Left colon (tissue), 2 donors: Measurements from ENCODE around the gene TBP. TPM values are rescaled to one million over a fixed set of nuclear protein-coding genes. Genes with fewer than 3 reads are reported as not detected.
"Not testable (repeated sequence)": the region's sequence is repeated elsewhere in the genome, so short reads cannot be mapped to it uniquely, and the experiment has no call there.

ENCODE experiments used
- ATAC-seq: fragments of 200-7000 bp; cut with Tn5 transposase; one replicate; pipeline ENCODE4 v1.9.1; 2020; ENCODE audit warnings: mild to moderate bottlenecking, moderate library complexity
- DNase-seq, 2 donors: peaks; one replicate each; pipeline ENCODE4 v3.0.0-alpha.2; 2020
- intact Hi-C, 2 donors: fragments of 100-400 bp; cut with DNase I in 1 of 2; cut with micrococcal nuclease in 1 of 2; formaldehyde crosslinking; loops; one replicate each; pipeline versions ENCODE4 v1.11.2 to v1.14.0; 2022; cut with DNase I, micrococcal nuclease
- total RNA-seq, 2 donors: library from RNA; stranded (reverse); fragmentation: NEBNext Ultra II Directional; extraction: Animal tissue kit (Norgen Biotek cat#: 25700); gene quantifications; one replicate each; pipeline ENCODE4 v1.2.1, GENCODE V29; 2021
- donor health status: DM: no; HTN: no; CAD: no.
- donor health status: DM: yes; HTN: yes; CAD: no.

TBP gene
- total RNA-seq, 2 donors from 2014 or later = 11.0 to 12.8 TPM

- intact Hi-C loops = no loop called here
- ATAC-seq (peak; percentile 97), DNase-seq (peak; percentile 95)
These were observed 30.2 kb downstream of the TBP start, which contains the start of gene PDCD2 for GRCh38 chr6:170584181-170584953. TSS of gene PDCD2 (minus strand) at chr6:170584637. CDS start at chr6:170584581, 56 bp downstream.

- DNase-seq (peak in 1 of 2 donors; percentile 11), ATAC-seq (peak; percentile 47)
- intact Hi-C loops = no loop called here
These were observed 30.9 kb downstream of the TBP start for GRCh38 chr6:170584954-170585498.

GRCh38 chr6:170590725-170591124 is 36.6 kb downstream of the TBP start:
- ATAC-seq (no peak), DNase-seq (no peak)
- intact Hi-C loops = no loop called here

- ATAC-seq = no peak
- no peak for DNase-seq
These were observed 42.3 kb downstream of the TBP start for GRCh38 chr6:170596426-170596825.

GRCh38 chr6:170597278-170597677 is 43.1 kb downstream of the TBP start:
- DNase-seq = no peak
- no peak for ATAC-seq
- intact Hi-C loops = no loop called here

More at GRCh38 chr6:170596426-170596825, 42.3 kb downstream of the TBP start:
- intact Hi-C loops = no loop called here

- ATAC-seq (no peak), DNase-seq (no peak)
- intact Hi-C loops = no loop called here
These were observed 51.5 kb downstream of the TBP start for GRCh38 chr6:170605574-170606259.

GRCh38 chr6:170609225-170609624 is 55.1 kb downstream of the TBP start:
- ATAC-seq, intact Hi-C loops: not testable (repeated sequence)

GRCh38 chr6:170612256-170612804 is 58.2 kb downstream of the TBP start:
- peak; percentile 87 for ATAC-seq
- DNase-seq, intact Hi-C loops: not testable (repeated sequence)

More at GRCh38 chr6:170609225-170609624, 55.1 kb downstream of the TBP start:
- DNase-seq = not testable (repeated sequence)

GRCh38 chr6:170616020-170616554 is 61.9 kb downstream of the TBP start:
- DNase-seq, ATAC-seq, intact Hi-C loops: not testable (repeated sequence)

Other genes with a start within 250 kb of the TBP start
- gene FAM120B, start 247.6 kb upstream of the TBP start, total RNA-seq = 10 to 100 TPM; 30.3 to 31.1 TPM
- 100 to 1,000 TPM; 118 to 127 TPM for gene PSMB1, start 1.1 kb upstream of the TBP start, total RNA-seq
- gene PDCD2, start 30.3 kb downstream of the TBP start, total RNA-seq = 10 to 100 TPM; 42.4 to 48.7 TPM